ENCODE results near the gene APC. TPM values are rescaled to one million over a fixed set of nuclear protein-coding genes. Genes with fewer than 3 reads are reported as not detected.

APC gene
- total RNA-seq, 1 donor from 2014 or later, result 52.6 TPM

Small RNA genes within 50 kb of the gene (small RNA-seq; reads per million reads assigned to genes)
- gene RNU6-482P (ENCODE audit: low replicate concordance), result not detected

Other genes with a start within 250 kb of the APC start
- gene SRP19, start 123.4 kb downstream of the APC start, total RNA-seq, result 35.9 TPM
- gene REEP5, start 184.3 kb downstream of the APC start, total RNA-seq, result 36.8 TPM
- gene DCP2, start 238.9 kb downstream of the APC start, total RNA-seq, result 47.6 TPM